TTC549 (cell line): ENCODE measurements around the gene AGPAT3.
"Not testable (repeated sequence)": the region's sequence is repeated elsewhere in the genome, so short reads cannot be mapped to it uniquely, and the experiment has no call there.

Experiments
- FAIRE-seq: peaks from 2 replicates; lab custom pipeline; 2012; peaks lifted over from hg19 to GRCh38; lab: Jason Lieb, UNC

The AGPAT3 gene

DNA sequence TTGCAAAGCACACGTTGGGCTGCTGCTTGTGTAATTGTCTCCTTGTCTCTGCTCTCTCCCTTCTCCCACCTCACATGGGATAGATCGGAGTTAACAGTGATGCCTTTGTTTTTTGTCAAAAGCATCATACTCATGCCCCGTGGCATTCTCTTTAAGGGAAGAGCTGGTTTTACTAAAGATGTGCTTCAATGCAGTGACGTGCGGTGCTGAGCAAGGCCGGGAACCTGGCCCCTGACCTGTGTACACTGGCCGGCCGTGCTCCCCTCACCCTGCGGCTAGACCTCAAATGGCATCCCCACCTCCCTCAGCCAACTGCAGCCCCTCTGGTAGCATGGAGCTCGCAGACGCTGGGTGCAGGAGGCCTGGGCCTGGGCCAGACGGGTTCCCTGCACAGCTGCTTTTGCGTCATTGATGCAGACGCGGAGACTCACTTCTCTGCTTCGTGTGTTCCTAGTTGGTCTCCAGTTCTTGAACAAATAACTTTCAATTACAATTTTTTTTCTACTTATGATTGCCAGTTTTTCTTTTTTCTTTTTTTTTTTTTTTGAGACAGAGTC, 19.9 kb downstream of the AGPAT3 start:
- no peak for FAIRE-seq

GRCh38 chr21:43885721-43886120, 20.7 kb downstream of the AGPAT3 start:
- no peak for FAIRE-seq

- no peak for FAIRE-seq
Observed at GRCh38 chr21:43886565-43886964, 21.5 kb downstream of the AGPAT3 start.

DNA sequence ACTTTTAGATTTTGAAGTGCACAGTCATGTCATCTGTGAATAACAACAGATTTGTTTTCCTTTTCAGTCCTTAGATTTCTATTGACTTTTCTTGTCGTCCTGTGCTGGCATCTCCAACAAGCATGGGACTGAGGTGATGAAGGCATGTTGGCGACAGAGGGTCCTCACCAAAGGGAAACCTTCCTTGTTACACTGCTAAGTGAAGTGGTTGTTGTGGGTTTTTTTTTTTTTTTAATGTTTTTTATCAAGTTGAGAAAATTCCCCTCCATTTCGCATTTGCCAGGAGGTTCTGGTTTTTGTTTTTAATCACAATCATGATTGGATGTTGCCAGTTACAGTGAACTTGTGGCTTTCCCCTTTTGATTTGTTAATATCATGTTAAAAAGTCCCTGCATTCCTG, 24.0 kb downstream of the AGPAT3 start:
- no peak for FAIRE-seq

GRCh38 chr21:43890042-43890441, 25.0 kb downstream of the AGPAT3 start:
- no peak for FAIRE-seq

GRCh38 chr21:43892334-43892733, 27.3 kb downstream of the AGPAT3 start:
- FAIRE-seq: no peak

- no peak for FAIRE-seq
Observed at GRCh38 chr21:43892984-43893535, 28.0 kb downstream of the AGPAT3 start.

DNA sequence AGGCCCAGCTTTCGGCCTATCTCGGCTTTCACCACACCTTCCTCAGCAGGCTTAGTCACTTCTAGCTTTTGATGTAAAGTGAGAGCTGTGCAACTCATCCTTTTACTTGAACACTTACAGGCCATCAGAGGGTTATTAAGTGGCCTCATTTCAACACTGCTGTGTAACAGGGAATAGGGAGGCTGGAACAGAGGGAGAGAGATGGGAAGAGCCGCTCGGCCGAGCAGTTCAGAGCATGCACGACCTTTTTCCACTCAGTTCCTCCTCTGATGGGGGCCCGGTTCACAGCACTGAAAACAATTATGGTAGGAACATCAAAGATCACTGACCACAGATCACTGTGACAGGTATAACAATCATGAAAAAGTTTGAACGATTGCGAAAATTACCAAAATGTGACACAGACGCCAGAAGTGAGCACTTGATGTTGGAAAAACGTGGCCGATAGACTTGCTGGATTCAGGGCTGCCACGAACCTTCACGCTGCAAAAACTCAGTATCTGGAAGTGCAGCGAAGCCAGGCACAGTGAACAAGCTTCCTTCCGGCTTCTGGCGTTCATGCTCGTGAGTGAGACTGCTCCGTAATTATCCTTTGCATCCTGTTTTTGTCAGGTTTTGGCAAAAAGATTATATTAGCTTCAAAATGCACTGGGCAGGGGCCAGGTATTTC, 28.6 kb downstream of the AGPAT3 start:
- FAIRE-seq: no peak

GRCh38 chr21:43894206-43894577, 29.2 kb downstream of the AGPAT3 start:
- no peak for FAIRE-seq

- FAIRE-seq: no peak
Observed at GRCh38 chr21:43895196-43895595, 30.2 kb downstream of the AGPAT3 start.

DNA sequence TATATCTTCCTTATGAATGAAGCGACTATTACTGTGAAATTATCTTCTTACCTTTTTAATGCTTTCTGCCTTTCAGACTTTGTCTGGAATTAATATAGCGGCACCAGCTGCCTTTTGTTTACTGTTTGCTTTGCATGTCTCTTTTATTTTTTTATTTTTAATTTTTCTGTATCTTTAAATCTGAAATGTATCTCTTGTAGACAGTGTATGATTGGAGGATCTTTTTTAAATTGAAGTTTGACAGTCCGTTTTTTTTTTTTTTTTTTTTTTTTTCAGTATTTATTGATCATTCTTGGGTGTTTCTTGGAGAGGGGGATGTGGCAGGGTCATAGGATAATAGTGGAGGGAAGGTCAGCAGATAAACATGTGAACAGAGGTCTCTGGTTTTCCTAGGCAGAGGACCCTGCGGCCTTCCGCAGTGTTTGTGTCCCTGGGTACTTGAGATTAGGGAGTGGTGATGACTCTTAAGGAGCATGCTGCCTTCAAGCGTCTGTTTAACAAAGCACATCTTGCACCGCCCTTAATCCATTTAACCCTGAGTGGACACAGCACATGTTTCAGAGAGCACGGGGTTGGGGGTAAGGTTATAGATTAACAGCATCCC, 31.8 kb downstream of the AGPAT3 start:
- FAIRE-seq: not testable (repeated sequence)

DNA sequence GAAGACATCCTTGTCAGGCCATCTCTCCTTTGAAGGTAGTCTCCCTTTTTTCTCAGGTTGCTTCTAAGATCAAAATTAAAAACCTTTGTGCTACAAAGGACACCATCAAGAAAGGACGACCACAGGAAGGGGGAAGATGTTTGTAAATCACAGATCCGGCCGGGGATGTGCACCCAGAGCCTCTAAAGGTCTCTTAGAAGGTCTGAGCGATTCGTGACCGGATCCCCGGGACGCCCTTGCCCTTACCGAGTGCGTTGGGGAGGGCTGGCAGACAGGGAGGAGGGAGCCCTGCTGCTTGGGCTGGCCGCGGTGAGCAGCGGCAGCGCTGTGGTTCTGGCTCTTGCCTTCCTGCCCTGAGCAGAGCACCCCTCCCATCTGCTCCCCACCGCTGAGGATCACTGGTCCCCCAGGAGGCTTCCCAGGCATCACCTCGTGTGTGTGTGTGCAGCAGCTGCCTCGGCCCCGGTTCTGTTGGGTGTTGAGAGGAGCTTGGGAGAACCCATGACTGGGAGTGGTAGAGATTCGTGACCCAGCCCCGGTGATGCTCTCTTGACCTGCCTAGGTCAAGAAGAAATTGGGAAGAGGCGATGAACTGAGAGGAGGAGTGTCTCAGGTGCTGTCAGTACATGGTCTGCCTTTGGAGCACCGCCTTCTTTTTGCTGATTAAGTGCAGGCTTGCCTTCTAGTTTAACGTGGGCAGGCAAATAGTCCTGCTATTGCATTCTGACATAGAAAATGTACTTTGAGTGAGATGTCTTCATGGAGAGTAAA, 34.5 kb downstream of the AGPAT3 start:
- no peak for FAIRE-seq

DNA sequence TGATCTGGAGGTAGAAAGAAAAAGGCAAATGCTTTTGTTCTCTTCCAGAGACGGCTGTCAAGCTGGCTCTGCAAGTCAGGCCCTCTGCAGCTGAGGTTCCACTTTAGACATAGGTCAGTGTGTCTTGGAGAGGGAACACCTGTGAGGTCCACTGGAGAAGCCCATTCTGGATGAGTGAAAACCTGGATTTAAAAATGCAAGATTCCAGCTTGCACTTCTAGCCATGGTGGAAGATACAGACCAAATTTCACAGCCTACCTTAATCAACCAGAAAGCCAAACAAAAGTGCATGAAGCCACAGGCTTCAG, 35.0 kb downstream of the AGPAT3 start:
- no peak for FAIRE-seq

DNA sequence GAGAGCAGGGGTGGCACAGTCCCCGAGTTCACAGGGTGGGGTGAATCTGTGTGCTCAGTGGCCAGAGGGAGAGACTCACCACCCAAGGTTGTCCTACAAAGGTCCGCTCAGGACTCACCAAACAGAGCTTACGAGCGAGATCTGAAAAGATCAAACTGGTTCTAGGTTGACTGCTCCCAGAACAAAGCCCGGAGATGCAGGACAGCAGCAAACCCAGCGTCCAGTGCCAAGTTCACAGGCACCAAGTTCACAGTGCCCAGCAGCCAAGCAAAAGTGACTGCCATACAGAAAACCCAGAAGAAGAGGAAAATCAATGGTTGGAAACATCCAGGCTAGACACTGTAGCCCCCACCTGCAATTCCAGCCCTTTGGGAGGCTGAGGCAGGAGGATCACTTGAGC, 35.7 kb downstream of the AGPAT3 start:
- FAIRE-seq: no peak

GRCh38 chr21:43902441-43902840, 37.4 kb downstream of the AGPAT3 start:
- FAIRE-seq: no peak

DNA sequence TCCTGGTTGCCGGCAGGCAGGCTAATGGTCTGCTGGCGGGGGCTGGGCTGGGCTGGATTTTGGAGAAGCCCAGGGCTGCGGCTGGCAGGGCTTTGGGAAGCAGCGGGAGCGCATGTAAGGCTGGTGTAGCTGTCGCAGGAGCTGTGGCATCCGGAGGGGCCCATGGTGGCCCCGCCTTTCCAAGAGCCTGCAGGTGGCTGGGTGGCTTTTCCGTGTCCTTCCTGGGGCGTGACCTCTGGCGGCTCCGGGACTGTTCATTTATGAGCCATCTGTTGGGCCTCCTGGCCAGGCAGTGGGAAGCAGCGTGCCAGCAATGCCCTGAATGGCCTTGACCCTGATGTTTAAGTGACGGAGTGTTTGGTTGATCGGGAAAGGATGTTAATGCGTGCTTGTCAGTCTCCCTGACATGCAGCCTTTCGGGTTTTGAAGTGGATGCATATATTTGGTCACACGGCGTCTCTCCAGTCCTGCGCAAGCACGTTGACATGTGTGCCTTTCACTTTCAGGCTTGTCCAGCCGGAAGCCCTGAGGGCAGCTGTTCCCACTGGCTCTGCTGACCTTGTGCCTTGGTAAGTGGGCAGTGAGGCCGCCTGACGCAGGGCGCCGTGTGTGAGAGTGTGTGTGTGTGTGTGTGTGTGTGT, 38.5 kb downstream of the AGPAT3 start:
- no peak for FAIRE-seq

DNA sequence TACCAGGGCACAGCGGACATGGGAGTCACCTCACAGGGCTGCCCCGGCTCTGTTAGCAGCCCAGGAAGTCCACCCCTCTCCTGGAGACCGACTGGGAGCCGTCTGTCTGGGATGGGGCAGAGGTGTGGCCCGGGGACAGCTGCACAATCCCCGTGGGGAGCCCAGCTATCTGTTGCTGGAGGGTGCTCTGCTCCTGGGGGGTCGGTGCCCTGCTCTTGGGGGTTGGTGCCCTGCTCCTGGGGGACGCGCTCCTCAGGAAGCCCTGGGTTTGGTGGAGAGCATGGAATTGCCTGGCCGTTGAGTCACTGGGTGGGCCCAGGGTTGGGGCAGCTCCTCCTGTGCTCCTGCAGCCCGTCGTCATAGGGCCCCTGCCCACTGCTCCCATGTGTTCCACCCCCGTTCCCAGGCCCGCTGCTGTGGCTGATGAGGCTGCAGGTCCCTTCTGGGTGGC, 39.3 kb downstream of the AGPAT3 start:
- no peak for FAIRE-seq

DNA sequence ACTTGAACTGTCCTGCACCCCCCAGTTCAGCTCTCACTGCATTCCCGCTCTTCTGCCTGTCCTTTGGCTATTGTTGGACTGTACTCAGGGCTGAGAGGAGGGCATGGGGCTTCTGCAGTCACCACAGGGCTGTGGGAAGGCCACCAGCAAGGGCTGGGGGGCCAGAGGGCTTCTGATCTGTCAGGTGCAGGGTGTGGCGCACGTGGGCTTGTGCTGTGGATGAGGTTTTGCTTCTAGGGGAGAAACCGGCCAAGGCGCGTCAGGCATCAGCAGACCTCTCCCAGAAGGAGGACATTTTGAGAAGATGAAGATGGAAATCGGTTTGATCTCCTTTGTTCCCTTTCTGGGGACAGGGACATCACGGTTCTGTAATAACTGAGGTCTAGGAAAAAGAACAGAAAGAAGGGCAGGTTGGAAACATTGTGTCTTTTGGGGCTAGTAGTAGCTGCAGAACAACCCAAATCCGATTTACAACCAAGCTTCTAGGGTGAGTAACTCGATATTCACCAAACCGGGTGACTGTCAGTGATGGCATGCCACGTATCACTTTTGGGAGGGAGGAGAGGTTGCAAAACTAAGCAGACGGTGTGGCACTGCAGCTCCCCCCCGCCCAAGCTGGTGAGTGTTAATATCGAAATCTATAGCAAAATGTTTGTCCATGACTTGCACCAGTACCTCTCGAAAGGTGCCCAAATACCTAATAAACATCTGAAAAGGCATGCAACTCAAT, 40.9 kb downstream of the AGPAT3 start:
- no peak for FAIRE-seq

- FAIRE-seq: no peak
Observed at GRCh38 chr21:43906585-43907370, 41.8 kb downstream of the AGPAT3 start.

GRCh38 chr21:43907751-43908150, 42.7 kb downstream of the AGPAT3 start:
- FAIRE-seq: no peak

- FAIRE-seq: no peak
Observed at GRCh38 chr21:43908167-43908566, 43.1 kb downstream of the AGPAT3 start.
